Activated CD8-positive, alpha-beta T cell treated with anti-CD3 and anti-CD28 coated beads for 36 hours (primary cell): ENCODE measurements around the gene GRIA3. TPM values are rescaled to one million over a fixed set of nuclear protein-coding genes. Genes with fewer than 3 reads are reported as not detected.

Experiments
- ATAC-seq: fragments of 200-7000 bp; cut with Tn5 transposase; one replicate; pipeline ENCODE4 v1.10.0; 2021; ENCODE audit warnings: mild to moderate bottlenecking, moderate library complexity
- CTCF ChIA-PET: fragments of 350-600 bp; sonication (Branson Sonifier 250); formaldehyde crosslinking; loops from one replicate; lab custom pipeline; 2021; ENCODE audit warnings: antibody characterized with exemption; lab: Charles Lee
- POLR2A ChIA-PET: fragments of 350-600 bp; sonication (Branson Sonifier 250); formaldehyde crosslinking; loops from one replicate; lab custom pipeline; 2021; ENCODE audit warnings: antibody characterized with exemption; lab: Charles Lee
- DNase-seq: peaks from one replicate; pipeline ENCODE4 v3.0.0-alpha.2; 2020
- H3K27ac Mint-ChIP-seq: one replicate; pipeline ENCODE4 v1.8.0; 2021; ENCODE audit warnings: mild to moderate bottlenecking, mixed read lengths
- H3K27me3 Mint-ChIP-seq: one replicate; pipeline ENCODE4 v1.8.0; 2021; ENCODE audit warnings: mixed read lengths
- H3K36me3 Mint-ChIP-seq: one replicate; pipeline ENCODE4 v1.8.0; 2021; ENCODE audit warnings: low read depth, mixed read lengths
- H3K4me1 Mint-ChIP-seq: one replicate; pipeline ENCODE4 v1.8.0; 2021; ENCODE audit warnings: low read depth, mixed read lengths
- H3K4me3 Mint-ChIP-seq: one replicate; pipeline ENCODE4 v1.8.0; 2021; ENCODE audit warnings: mild to moderate bottlenecking, moderate library complexity, mixed read lengths
- H3K9me3 Mint-ChIP-seq: one replicate; pipeline ENCODE4 v1.8.0; 2021; ENCODE audit warnings: mixed read lengths
- intact Hi-C: fragments of 100-400 bp; cut with micrococcal nuclease; formaldehyde crosslinking; loops from one replicate; pipeline ENCODE4 v1.10.0; 2022
- total RNA-seq, 2 experiments: library from RNA; stranded (reverse); gene quantifications; one replicate each; pipeline ENCODE4 v1.2.3, GENCODE V29; 2021
- TF ChIP-seq, protein P1 (sequence below): fragments of 200-600 bp; IDR thresholded peaks from one replicate; pipeline ENCODE4 v1.8.0; 2022; ENCODE audit warnings: antibody characterized with exemption, mild to moderate bottlenecking

Gene GRIA3
- total RNA-seq, 2 experiments from 2014 or later = not detected

DNA sequence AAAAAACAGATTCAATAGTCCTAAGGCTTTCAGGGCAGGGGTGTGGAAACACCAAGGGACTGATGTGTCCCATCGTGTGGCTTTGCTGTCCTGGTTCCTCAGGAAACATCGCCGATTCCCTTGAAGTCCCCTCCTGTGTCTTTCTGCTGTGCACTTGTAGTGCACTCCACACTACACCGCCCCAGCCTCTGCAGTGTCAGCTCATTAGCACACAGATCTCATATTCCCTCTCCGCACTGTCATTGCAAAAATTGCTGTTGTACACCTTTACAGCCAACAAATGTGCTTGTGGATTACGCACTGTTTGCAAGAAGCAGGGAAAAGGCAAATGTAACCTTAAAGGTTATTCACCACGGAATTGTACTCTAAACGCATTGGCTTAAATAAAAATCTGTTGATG is 5.3 kb downstream of the GRIA3 start:
- no peaks in the 10 kb centered on the region for H3K4me1 Mint-ChIP-seq
- ATAC-seq (no peak), DNase-seq (no peak)
- TF ChIP-seq, protein P1, sequence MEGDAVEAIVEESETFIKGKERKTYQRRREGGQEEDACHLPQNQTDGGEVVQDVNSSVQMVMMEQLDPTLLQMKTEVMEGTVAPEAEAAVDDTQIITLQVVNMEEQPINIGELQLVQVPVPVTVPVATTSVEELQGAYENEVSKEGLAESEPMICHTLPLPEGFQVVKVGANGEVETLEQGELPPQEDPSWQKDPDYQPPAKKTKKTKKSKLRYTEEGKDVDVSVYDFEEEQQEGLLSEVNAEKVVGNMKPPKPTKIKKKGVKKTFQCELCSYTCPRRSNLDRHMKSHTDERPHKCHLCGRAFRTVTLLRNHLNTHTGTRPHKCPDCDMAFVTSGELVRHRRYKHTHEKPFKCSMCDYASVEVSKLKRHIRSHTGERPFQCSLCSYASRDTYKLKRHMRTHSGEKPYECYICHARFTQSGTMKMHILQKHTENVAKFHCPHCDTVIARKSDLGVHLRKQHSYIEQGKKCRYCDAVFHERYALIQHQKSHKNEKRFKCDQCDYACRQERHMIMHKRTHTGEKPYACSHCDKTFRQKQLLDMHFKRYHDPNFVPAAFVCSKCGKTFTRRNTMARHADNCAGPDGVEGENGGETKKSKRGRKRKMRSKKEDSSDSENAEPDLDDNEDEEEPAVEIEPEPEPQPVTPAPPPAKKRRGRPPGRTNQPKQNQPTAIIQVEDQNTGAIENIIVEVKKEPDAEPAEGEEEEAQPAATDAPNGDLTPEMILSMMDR = no peak
- H3K27me3 Mint-ChIP-seq = peaks cover 12% of the 10 kb centered on the region
- no peak overlapping the region for H3K4me3 Mint-ChIP-seq
- intact Hi-C loops = no loop called here
- H3K27ac Mint-ChIP-seq = no peak overlapping the region
- no peaks in the 10 kb centered on the region for H3K36me3 Mint-ChIP-seq
- no peaks in the 10 kb centered on the region for H3K9me3 Mint-ChIP-seq
- ChIA-PET CTCF (no interaction called here), POLR2A (no interaction called here)

DNA sequence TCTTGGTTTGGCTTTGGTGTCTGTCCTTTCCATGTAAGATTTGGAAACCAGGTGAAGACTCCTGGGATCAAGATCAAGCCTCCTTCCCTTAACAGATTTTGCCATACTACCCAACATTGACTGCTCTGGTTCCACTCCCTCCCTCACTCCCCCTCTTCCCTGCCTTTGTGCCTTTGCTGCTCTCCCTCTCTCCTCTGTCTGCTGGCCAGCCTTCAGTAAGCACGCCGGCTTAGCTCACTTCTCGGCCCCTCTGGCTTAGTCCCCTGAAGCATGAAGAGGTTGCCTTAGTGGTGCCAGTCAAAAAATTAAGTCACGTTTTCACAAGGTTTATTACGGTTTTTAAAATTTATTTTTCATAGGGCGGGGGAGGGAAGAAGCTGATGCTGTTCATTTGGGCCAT is 6.0 kb downstream of the GRIA3 start:
- Mint-ChIP-seq H3K4me3 (no peak overlapping the region), H3K9me3 (no peaks in the 10 kb centered on the region), H3K36me3 (no peaks in the 10 kb centered on the region), H3K27ac (no peak overlapping the region), H3K27me3 (peaks cover 12% of the 10 kb centered on the region), H3K4me1 (no peaks in the 10 kb centered on the region)
- ATAC-seq (no peak), DNase-seq (no peak)
- ChIA-PET POLR2A (no interaction called here), CTCF (no interaction called here)
- TF ChIP-seq, protein P1 = no peak
- intact Hi-C loops = no loop called here

GRCh38 chrX:123193101-123193500 is 9.0 kb downstream of the GRIA3 start:
- intact Hi-C loops = no loop called here
- TF ChIP-seq, protein P1 = no peak
- CTCF ChIA-PET = no interaction called here
- H3K4me1 Mint-ChIP-seq = no peaks in the 10 kb centered on the region
- POLR2A ChIA-PET = no interaction called here
- H3K9me3 Mint-ChIP-seq = no peaks in the 10 kb centered on the region
- ATAC-seq (no peak), DNase-seq (no peak)
- no peak overlapping the region for H3K4me3 Mint-ChIP-seq
- no peaks in the 10 kb centered on the region for H3K36me3 Mint-ChIP-seq
- no peak overlapping the region for H3K27ac Mint-ChIP-seq
- no peaks in the 10 kb centered on the region for H3K27me3 Mint-ChIP-seq

- Mint-ChIP-seq H3K4me3 (no peak overlapping the region), H3K27ac (no peak overlapping the region), H3K36me3 (no peaks in the 10 kb centered on the region), H3K9me3 (no peaks in the 10 kb centered on the region), H3K27me3 (no peaks in the 10 kb centered on the region), H3K4me1 (no peaks in the 10 kb centered on the region)
- DNase-seq = no peak
- ATAC-seq = no peak
- intact Hi-C loops = no loop called here
- POLR2A ChIA-PET = no interaction called here
- TF ChIP-seq, protein P1 = no peak
- CTCF ChIA-PET = no interaction called here
These were observed 15.3 kb downstream of the GRIA3 start for GRCh38 chrX:123199338-123199737.

DNA sequence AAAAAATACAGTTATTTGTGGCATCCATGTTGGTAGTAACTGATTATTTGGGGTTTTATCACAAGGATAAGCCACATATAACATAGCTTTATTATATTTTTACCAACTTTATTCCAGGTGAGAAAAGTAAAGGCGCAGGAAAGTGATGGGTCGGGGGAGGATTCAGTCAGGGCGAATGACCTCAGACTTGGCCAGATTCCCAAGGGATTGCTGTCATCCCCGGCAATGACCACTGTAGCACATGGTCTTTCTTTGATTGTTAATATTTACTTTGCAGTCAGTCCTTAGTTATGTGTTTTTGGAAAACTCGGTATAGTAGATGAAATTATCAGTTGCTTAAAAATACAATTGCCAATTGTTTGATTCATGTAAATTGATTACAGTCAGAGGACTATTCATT is 17.6 kb downstream of the GRIA3 start:
- ChIA-PET POLR2A (no interaction called here), CTCF (no interaction called here)
- TF ChIP-seq, protein P1 = no peak
- no peak overlapping the region for H3K4me3 Mint-ChIP-seq
- intact Hi-C loops = no loop called here
- H3K27ac Mint-ChIP-seq = no peak overlapping the region
- DNase-seq (no peak), ATAC-seq (no peak)
- no peaks in the 10 kb centered on the region for H3K4me1 Mint-ChIP-seq
- no peaks in the 10 kb centered on the region for H3K27me3 Mint-ChIP-seq
- H3K36me3 Mint-ChIP-seq = no peaks in the 10 kb centered on the region
- H3K9me3 Mint-ChIP-seq = no peaks in the 10 kb centered on the region
